HG03575 (cell line): ENCODE measurements around the gene TTC33.
"Not testable (repeated sequence)": the region's sequence is repeated elsewhere in the genome, so short reads cannot be mapped to it uniquely, and the experiment has no call there.

Experiments
- ATAC-seq: cut with Tn5 transposase; IDR thresholded peaks from one replicate; pipeline ENCODE4 v1.9.1; 2021; ENCODE audit not compliant: unreplicated experiment, insufficient number of reproducible peaks, low FRiP score; ENCODE audit errors: extremely low read depth

Gene TTC33

GRCh38 chr5:40669606-40670390, 86.0 kb downstream of the TTC33 start:
- ATAC-seq = no peak

GRCh38 chr5:40667161-40667663, 88.5 kb downstream of the TTC33 start:
- no peak for ATAC-seq

GRCh38 chr5:40666657-40667056, 89.1 kb downstream of the TTC33 start:
- no peak for ATAC-seq

- ATAC-seq = no peak
These were observed 90.0 kb downstream of the TTC33 start for GRCh38 chr5:40665635-40666298.

- no peak for ATAC-seq
These were observed 95.0 kb downstream of the TTC33 start for GRCh38 chr5:40660751-40661150.

GRCh38 chr5:40656766-40657165, 99.0 kb downstream of the TTC33 start:
- ATAC-seq = no peak

GRCh38 chr5:40656091-40656490, 99.7 kb downstream of the TTC33 start:
- not testable (repeated sequence) for ATAC-seq

GRCh38 chr5:40655138-40655537, 100.6 kb downstream of the TTC33 start:
- no peak for ATAC-seq

- no peak for ATAC-seq
These were observed 101.3 kb downstream of the TTC33 start for GRCh38 chr5:40654377-40654991.

GRCh38 chr5:40653221-40654022, 102.3 kb downstream of the TTC33 start:
- ATAC-seq = no peak

- ATAC-seq = no peak
These were observed 103.1 kb downstream of the TTC33 start for GRCh38 chr5:40652441-40653220.

- no peak for ATAC-seq
These were observed 104.6 kb downstream of the TTC33 start for GRCh38 chr5:40651201-40651600.

- no peak for ATAC-seq
These were observed 106.2 kb downstream of the TTC33 start for GRCh38 chr5:40649463-40650030.

GRCh38 chr5:40648150-40648549, 107.6 kb downstream of the TTC33 start:
- ATAC-seq = no peak

- no peak for ATAC-seq
These were observed 109.5 kb downstream of the TTC33 start for GRCh38 chr5:40646266-40646665.

GRCh38 chr5:40639531-40639930, 116.2 kb downstream of the TTC33 start:
- ATAC-seq = not testable (repeated sequence)

- no peak for ATAC-seq
These were observed 121.2 kb downstream of the TTC33 start for GRCh38 chr5:40634593-40634992.

- no peak for ATAC-seq
These were observed 121.6 kb downstream of the TTC33 start for GRCh38 chr5:40634154-40634553.
